ENCODE data around the gene SCML2.

GRCh38 chrX:18368402-18368801 is 13.9 kb upstream of the SCML2 start:
- TF ChIP-seq GATA2 (IDR thresholded peaks at IDR 0.05; ENCODE audit: low read depth, low read length) (no peak), GATA3 (IDR thresholded peaks at IDR 0.05; ENCODE audit: low read depth, low read length) (no peak)

Data from SH-SY5Y (cell line).